SJSA1 (cell line): ENCODE measurements around the gene TENT5C. TPM values are rescaled to one million over a fixed set of nuclear protein-coding genes. Genes with fewer than 3 reads are reported as not detected.

Source experiments
- DNase-seq, 2 experiments: peaks; one replicate each; pipeline ENCODE4 v3.0.0-alpha.2; 2015 to 2020; ENCODE audit warnings: low spot score in 2 of 2, low read depth in 1 of 2
- H3K27ac ChIP-seq: fragments of 250-450 bp; sonication (Bioruptor Pico); 2 replicates; pipeline ENCODE4 v1.5.1; 2020; ENCODE audit warnings: mild to moderate bottlenecking, moderate library complexity
- H3K27me3 ChIP-seq: fragments of 250-450 bp; sonication (Bioruptor Pico); replicated peaks from 2 replicates; pipeline ENCODE4 v1.5.1; 2020; ENCODE audit warnings: mild to moderate bottlenecking, moderate library complexity
- H3K36me3 ChIP-seq: fragments of 250-450 bp; sonication (Bioruptor Pico); 2 replicates; pipeline ENCODE4 v1.5.1; 2020; ENCODE audit warnings: mild to moderate bottlenecking
- H3K4me1 ChIP-seq: fragments of 250-450 bp; sonication (Bioruptor Pico); replicated peaks from 2 replicates; pipeline ENCODE4 v1.6.1; 2021; ENCODE audit warnings: mild to moderate bottlenecking
- H3K4me3 ChIP-seq: fragments of 250-450 bp; sonication (Bioruptor Pico); 2 replicates; pipeline ENCODE4 v1.5.1; 2020; ENCODE audit warnings: mild to moderate bottlenecking
- H3K9me3 ChIP-seq: fragments of 250-450 bp; sonication (Bioruptor Pico); replicated peaks from 2 replicates; pipeline ENCODE4 v1.5.1; 2020; ENCODE audit warnings: mild to moderate bottlenecking
- total RNA-seq: library from RNA; depleted of rRNA; stranded (reverse); fragments of >200 nt; shearing (Covaris generic); gene quantifications from 2 replicates; pipeline ENCODE4 v1.2.3, GENCODE V29; 2014

The TENT5C gene
- total RNA-seq, 1 experiment from 2014 or later: 0.92 TPM

- Histone ChIP-seq H3K27me3 (no peaks in the 10 kb centered on the region), H3K9me3 (no peaks in the 10 kb centered on the region), H3K4me3 (no peak overlapping the region), H3K36me3 (no peaks in the 10 kb centered on the region), H3K27ac (no peak overlapping the region), H3K4me1 (no peaks in the 10 kb centered on the region)
- DNase-seq: peak in 1 of 2 experiments; percentile 30
These were observed 39.9 kb upstream of the TENT5C start for GRCh38 chr1:117565745-117566455.

- Histone ChIP-seq H3K9me3 (no peaks in the 10 kb centered on the region), H3K27me3 (no peaks in the 10 kb centered on the region)
These were observed 39.3 kb upstream of the TENT5C start for GRCh38 chr1:117566556-117566955.

GRCh38 chr1:117567435-117567834 is 38.4 kb upstream of the TENT5C start:
- Histone ChIP-seq H3K4me1 (no peaks in the 10 kb centered on the region), H3K27ac (no peak overlapping the region), H3K9me3 (no peaks in the 10 kb centered on the region), H3K4me3 (no peak overlapping the region), H3K36me3 (no peaks in the 10 kb centered on the region), H3K27me3 (no peaks in the 10 kb centered on the region)
- peak in 1 of 2 experiments; percentile 42 for DNase-seq

More at GRCh38 chr1:117566556-117566955, 39.3 kb upstream of the TENT5C start:
- H3K4me3 ChIP-seq: no peak overlapping the region
- H3K27ac ChIP-seq: no peak overlapping the region
- DNase-seq: no peak
- H3K36me3 ChIP-seq: no peaks in the 10 kb centered on the region
- no peaks in the 10 kb centered on the region for H3K4me1 ChIP-seq

DNA sequence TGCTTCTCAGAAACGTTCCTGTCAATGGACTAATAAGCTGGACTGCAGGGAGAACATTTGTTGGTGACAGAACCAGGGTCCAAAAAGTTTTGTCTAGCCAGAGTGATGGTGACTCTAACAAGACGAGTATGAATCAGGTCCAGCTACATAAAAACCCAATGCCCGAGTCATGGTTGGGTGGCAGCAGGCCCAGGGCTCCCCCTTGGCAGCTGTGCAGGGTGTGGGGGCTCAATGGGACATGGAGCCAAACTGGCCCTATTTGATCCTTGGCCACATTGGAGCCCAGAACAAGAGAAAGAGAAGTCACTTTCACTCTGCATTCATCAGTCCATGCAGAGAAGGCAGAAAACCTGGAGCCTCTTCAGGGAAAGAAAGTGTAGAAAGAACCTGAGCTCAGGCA is 37.9 kb upstream of the TENT5C start:
- Histone ChIP-seq H3K36me3 (no peaks in the 10 kb centered on the region), H3K27me3 (no peaks in the 10 kb centered on the region), H3K27ac (no peak overlapping the region), H3K9me3 (no peaks in the 10 kb centered on the region), H3K4me1 (no peaks in the 10 kb centered on the region), H3K4me3 (no peak overlapping the region)
- DNase-seq: peak in 1 of 2 experiments; percentile 16

- H3K36me3 ChIP-seq: no peaks in the 10 kb centered on the region
These were observed 36.8 kb upstream of the TENT5C start for GRCh38 chr1:117568999-117569398.

DNA sequence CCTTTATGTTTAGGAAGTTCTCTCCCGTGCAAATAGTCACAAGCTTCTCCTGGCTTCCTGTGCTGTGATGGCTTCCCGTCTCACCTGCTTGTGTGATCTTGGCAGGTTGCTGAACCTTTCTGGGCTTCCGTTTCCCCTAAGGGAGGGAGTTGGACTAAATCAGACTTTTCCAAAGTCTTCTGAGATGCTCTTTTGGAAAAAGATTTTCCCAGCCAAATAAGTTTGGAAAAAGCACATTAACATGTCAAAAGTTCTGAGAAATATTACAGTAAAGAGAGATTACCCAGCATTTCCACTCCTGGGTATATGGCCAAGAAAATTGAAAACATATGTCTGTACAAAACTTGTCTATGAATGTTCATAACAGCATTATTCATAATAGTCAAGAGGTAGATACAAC is 36.0 kb upstream of the TENT5C start:
- no peaks in the 10 kb centered on the region for H3K36me3 ChIP-seq
- no peaks in the 10 kb centered on the region for H3K4me1 ChIP-seq
- no peak overlapping the region for H3K27ac ChIP-seq
- no peaks in the 10 kb centered on the region for H3K9me3 ChIP-seq
- no peaks in the 10 kb centered on the region for H3K27me3 ChIP-seq
- no peak overlapping the region for H3K4me3 ChIP-seq
- DNase-seq: peak in 1 of 2 experiments; percentile 8

More at GRCh38 chr1:117568999-117569398, 36.8 kb upstream of the TENT5C start:
- no peak overlapping the region for H3K27ac ChIP-seq
- H3K9me3 ChIP-seq: no peaks in the 10 kb centered on the region
- no peaks in the 10 kb centered on the region for H3K27me3 ChIP-seq
- H3K4me1 ChIP-seq: no peaks in the 10 kb centered on the region
- no peak for DNase-seq
- H3K4me3 ChIP-seq: no peak overlapping the region

- H3K27me3 ChIP-seq: no peaks in the 10 kb centered on the region
- H3K27ac ChIP-seq: no peak overlapping the region
- no peaks in the 10 kb centered on the region for H3K36me3 ChIP-seq
- no peak overlapping the region for H3K4me3 ChIP-seq
- H3K4me1 ChIP-seq: no peaks in the 10 kb centered on the region
- peak in 1 of 2 experiments; percentile 7 for DNase-seq
- no peaks in the 10 kb centered on the region for H3K9me3 ChIP-seq
These were observed 34.8 kb upstream of the TENT5C start for GRCh38 chr1:117570988-117571409.

- H3K4me3 ChIP-seq: no peak overlapping the region
- no peaks in the 10 kb centered on the region for H3K36me3 ChIP-seq
- H3K4me1 ChIP-seq: no peaks in the 10 kb centered on the region
- DNase-seq: peak in 1 of 2 experiments; percentile 22
- no peaks in the 10 kb centered on the region for H3K9me3 ChIP-seq
- H3K27ac ChIP-seq: no peak overlapping the region
- H3K27me3 ChIP-seq: no peaks in the 10 kb centered on the region
These were observed 34.4 kb upstream of the TENT5C start for GRCh38 chr1:117571496-117571895.

- Histone ChIP-seq H3K4me1 (no peaks in the 10 kb centered on the region), H3K27me3 (no peaks in the 10 kb centered on the region), H3K36me3 (no peaks in the 10 kb centered on the region), H3K9me3 (no peaks in the 10 kb centered on the region), H3K4me3 (no peak overlapping the region), H3K27ac (no peak overlapping the region)
- DNase-seq: peak in 1 of 2 experiments; percentile 25
These were observed 33.3 kb upstream of the TENT5C start for GRCh38 chr1:117572546-117572945.

GRCh38 chr1:117573386-117574023 is 32.3 kb upstream of the TENT5C start:
- Histone ChIP-seq H3K27ac (no peak overlapping the region), H3K27me3 (no peaks in the 10 kb centered on the region), H3K36me3 (no peaks in the 10 kb centered on the region), H3K4me3 (no peak overlapping the region), H3K4me1 (no peaks in the 10 kb centered on the region), H3K9me3 (no peaks in the 10 kb centered on the region)
- DNase-seq: peak in 1 of 2 experiments; percentile 38

DNA sequence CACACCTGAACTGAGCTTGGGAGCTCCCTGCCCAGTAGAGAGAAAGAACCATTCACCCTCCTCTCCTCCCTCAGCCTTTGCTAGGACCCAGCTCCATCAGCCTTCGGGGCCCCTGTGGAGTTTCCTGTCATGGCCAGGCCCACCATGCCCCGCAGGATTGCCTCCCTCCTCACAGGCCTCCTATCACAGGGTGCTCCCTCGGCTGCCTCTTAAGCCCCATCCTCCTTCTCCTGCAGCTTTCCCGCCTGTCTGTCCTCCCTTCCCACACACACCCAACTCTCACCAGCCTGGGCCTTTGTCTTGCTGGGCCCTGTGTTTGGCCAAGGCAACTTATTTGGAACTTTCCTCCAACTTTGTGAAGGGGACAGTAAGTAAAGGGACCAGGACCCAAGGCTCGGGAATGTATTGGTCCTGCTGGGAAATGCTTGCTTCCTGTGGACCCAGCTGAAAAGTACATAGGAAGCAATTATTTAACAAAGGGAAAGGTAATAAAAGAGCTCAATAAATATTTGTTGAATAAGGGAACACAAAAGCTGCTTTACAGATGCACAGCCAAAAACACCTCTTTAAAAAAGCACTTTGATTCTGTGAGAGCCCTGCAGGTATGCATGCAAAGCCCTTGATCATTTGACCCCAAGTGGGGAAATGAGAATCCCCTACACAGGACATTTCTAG is 31.6 kb upstream of the TENT5C start:
- Histone ChIP-seq H3K4me3 (no peak overlapping the region), H3K27ac (no peak overlapping the region), H3K27me3 (no peaks in the 10 kb centered on the region), H3K9me3 (no peaks in the 10 kb centered on the region), H3K36me3 (no peaks in the 10 kb centered on the region), H3K4me1 (no peaks in the 10 kb centered on the region)
- DNase-seq: no peak

DNA sequence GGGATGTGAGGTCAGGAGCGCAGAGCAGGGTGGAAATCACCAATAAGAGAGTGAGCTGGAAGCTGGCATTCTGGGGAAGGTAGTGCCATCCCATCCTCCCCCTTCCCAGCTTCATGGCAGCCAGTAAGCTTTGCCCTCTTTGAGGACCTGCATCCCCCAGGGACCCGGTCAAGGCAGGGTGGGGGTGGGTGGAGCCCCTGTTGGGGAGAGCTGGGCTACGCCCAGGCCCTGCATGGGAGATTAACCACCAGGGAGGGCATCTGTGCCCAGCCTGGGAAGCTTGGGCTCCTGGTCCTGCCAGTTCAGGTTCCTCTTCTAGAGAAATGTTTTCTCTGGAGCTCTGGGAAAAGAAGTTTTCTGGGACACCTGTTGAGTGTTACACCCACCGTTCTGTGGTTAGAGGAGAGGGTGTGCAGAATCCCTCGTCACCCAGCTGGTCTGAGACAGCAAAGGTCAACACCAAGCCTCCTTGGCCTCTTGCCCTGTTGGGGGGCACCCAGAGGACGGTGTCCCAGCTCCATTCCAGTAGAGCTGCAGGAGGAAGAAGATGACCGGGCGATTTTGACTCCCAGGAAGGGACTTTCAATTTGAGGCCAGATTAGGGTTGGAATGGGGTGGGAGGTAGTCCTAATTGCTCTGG is 30.1 kb upstream of the TENT5C start:
- H3K27ac ChIP-seq: no peak overlapping the region
- H3K4me3 ChIP-seq: no peak overlapping the region
- no peak for DNase-seq
- H3K36me3 ChIP-seq: no peaks in the 10 kb centered on the region
- no peaks in the 10 kb centered on the region for H3K4me1 ChIP-seq
- no peaks in the 10 kb centered on the region for H3K9me3 ChIP-seq
- no peaks in the 10 kb centered on the region for H3K27me3 ChIP-seq

DNA sequence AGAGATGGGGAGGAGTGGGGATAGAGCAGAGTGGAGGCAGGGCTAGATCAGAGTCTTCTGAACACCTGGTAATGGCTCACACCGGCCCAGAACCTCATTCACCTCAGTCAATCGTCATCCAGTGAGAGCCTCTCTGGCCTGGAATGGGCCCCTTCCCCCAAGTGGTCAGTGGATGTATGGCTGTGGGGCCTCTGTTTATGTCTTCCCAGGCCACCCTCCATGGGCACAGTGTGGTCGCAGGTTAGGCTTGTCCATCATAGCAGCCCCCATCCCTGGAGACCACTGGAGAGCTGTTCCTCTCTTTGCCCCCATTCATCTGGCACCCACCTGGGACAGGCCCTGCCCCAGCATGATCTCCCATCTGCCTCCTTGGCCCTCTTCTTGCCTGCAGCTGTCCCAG is 29.6 kb upstream of the TENT5C start:
- Histone ChIP-seq H3K9me3 (no peaks in the 10 kb centered on the region), H3K27ac (no peak overlapping the region), H3K36me3 (no peaks in the 10 kb centered on the region), H3K27me3 (no peaks in the 10 kb centered on the region), H3K4me1 (no peaks in the 10 kb centered on the region), H3K4me3 (no peak overlapping the region)
- DNase-seq: no peak
